ENCODE measurements around the gene PPFIA3. TPM values are rescaled to one million over a fixed set of nuclear protein-coding genes. Genes with fewer than 3 reads are reported as not detected.
A peak's percentile ranks its signal among the peaks of the same experiment; 100 is the strongest.
"Not testable (repeated sequence)": the region's sequence is repeated elsewhere in the genome, so short reads cannot be mapped to it uniquely, and the experiment has no call there.

PPFIA3 gene
- total RNA-seq, 1 experiment from 2014 or later = 27.3 TPM

DNA sequence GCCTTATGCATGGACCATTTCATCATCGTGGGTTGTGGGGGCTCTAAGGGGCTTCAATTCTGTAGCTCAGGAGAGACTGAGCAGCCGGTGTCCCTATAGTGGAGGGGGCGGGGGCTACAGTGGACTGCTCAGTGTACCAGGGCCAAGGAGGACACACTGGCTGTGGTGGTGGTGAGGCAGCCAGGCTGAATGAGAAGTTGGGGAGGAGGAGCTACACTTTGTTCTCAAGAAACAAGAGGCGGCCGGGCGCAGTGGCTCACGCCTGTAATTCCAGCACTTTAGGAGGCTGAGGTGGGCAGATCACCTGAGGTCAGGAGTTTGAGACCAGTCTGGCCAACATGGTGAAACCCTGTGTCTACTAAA, 27.0 kb downstream of the PPFIA3 start:
- H3K36me3 Mint-ChIP-seq; H3K9me3 Mint-ChIP-seq; DNase-seq (ENCODE audit: low spot score): not testable (repeated sequence)
- peaks cover 36% of the 10 kb centered on the region for H3K4me1 Mint-ChIP-seq
- ChIA-PET CTCF (interaction anchor here (0.6 to 7.9 kb wide), 43 partner anchors 9 to 1786 kb away, joined by 3 to 118 read pairs (median 4); partner anchors contain the start of genes BAX, DKKL1, HRC and LIN7B), POLR2A (interaction anchor here (0.7 to 1.7 kb wide), 9 partner anchors 8 to 52 kb away, joined by 3 to 6 read pairs (median 4); no protein-coding TSS in a partner anchor)
- H3K4me3 Mint-ChIP-seq = peak overlapping the region; percentile 69
- H3K27me3 Mint-ChIP-seq (ENCODE audit: low read depth) = peaks cover 26% of the 10 kb centered on the region
- peak; percentile 5 for ATAC-seq
- peak overlapping the region; percentile 88 for H3K27ac Mint-ChIP-seq

DNA sequence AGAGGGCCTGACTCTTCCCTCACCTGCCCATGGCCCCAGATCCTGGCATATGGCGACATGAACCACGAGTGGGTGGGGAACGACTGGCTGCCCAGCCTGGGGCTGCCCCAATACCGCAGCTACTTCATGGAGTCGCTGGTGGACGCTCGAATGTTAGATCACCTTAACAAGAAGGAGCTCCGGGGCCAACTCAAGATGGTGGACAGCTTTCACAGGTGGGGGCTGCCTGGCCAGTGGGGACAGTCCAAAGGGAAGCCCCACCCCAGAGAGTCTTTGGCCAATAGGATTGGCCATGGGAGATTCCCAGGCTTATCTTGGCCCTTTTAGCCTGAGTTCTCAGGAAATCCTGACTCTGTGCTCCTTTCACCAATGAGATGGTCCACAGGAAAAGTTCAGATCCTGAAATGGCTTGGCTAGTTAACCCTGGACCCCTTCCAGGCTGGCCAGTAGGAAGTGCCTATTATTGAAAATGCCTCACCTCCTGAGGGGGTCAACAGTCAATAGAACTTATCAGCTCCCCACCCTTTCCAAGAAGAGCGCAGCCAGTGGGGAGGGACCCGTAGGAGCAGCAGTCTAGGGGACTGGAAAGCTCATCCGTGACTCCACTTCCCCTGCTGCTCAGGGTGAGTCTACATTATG, 28.8 kb downstream of the PPFIA3 start:
- peaks cover 33% of the 10 kb centered on the region for H3K27me3 Mint-ChIP-seq (ENCODE audit: low read depth)
- TF ChIP-seq ZNF219 (CRISPR knock-in tag; IDR thresholded peaks at IDR 0.05; ENCODE audit: borderline replicate concordance) = no peak
- no peak for DNase-seq (ENCODE audit: low spot score)
- H3K36me3 Mint-ChIP-seq = no peaks in the 10 kb centered on the region; the same call in 1 of the 2 replicates
- H3K4me3 Mint-ChIP-seq = peak overlapping the region; percentile 92
- ATAC-seq = no peak
- ChIA-PET CTCF (interaction anchor here (0.6 to 7.9 kb wide), 14 partner anchors 12 to 148 kb away, joined by 3 to 98 read pairs (median 10); partner anchors contain the start of gene LIN7B), POLR2A (interaction anchor here (1.1 to 2.5 kb wide), 2 partner anchors 23 to 62 kb away, joined by 4 to 7 read pairs; no protein-coding TSS in a partner anchor)
- peak overlapping the region; percentile 48; the same call in 1 of the 2 replicates for H3K27ac Mint-ChIP-seq
- no peaks in the 10 kb centered on the region for H3K9me3 Mint-ChIP-seq
- H3K4me1 Mint-ChIP-seq = peaks cover 34% of the 10 kb centered on the region

DNA sequence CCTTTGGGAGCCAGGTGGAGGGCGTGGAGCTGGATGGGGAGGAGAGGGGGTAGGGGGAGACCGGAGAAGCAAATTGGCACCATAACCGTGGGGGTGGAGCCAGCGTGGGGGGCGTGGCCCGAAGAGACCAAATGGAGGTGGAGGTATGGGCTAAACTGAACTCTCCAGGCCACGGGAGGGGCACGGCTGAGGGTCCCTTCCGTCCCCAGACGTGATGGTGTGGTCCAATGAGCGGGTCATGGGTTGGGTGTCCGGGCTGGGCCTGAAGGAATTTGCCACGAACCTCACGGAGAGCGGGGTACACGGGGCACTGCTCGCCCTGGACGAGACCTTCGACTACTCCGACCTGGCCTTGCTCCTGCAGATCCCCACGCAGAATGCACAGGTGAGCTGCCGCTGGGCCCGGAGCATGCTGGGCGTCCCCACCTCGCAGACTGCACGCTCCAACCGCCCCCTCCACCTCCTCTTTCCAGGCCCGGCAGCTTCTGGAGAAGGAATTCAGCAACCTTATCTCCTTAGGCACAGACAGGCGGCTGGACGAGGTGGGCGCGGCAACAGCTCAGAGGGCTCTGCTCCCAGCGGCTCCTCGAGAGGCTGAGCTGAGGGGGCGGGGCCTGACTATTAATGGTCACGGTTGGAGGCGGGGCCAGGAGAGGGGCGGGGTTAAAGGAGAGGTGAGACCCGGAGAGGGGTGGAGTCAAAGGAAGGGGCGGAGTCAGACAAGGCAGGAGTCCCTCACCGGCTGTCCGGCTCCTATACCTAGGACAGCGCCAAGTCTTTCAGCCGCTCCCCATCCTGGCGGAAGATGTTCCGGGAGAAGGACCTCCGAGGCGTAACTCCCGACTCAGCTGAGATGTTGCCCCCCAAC, 29.7 kb downstream of the PPFIA3 start:
- H3K4me1 Mint-ChIP-seq = peaks cover 33% of the 10 kb centered on the region
- peaks cover under 1% of the 10 kb centered on the region; the same call in 1 of the 2 replicates for H3K36me3 Mint-ChIP-seq
- H3K4me3 Mint-ChIP-seq = peak overlapping the region; percentile 92
- H3K9me3 Mint-ChIP-seq = peaks cover 5% of the 10 kb centered on the region
- ChIA-PET CTCF (interaction anchor here (0.5 to 7.9 kb wide), 19 partner anchors 10 to 156 kb away, joined by 3 to 98 read pairs (median 6); partner anchors contain the start of genes GYS1, LIN7B and RUVBL2), POLR2A (interaction anchor here (0.5 to 2.5 kb wide), 14 partner anchors 9 to 411 kb away, joined by 3 to 8 read pairs (median 4); partner anchors contain the start of genes GYS1, NTF4, RUVBL2 and TRPM4)
- peaks cover 42% of the 10 kb centered on the region for H3K27me3 Mint-ChIP-seq (ENCODE audit: low read depth)
- H3K27ac Mint-ChIP-seq = peak overlapping the region; percentile 91
- ATAC-seq (peak; percentile 57), DNase-seq (ENCODE audit: low spot score) (peak; percentile 100)
- TF ChIP-seq, protein P1, sequence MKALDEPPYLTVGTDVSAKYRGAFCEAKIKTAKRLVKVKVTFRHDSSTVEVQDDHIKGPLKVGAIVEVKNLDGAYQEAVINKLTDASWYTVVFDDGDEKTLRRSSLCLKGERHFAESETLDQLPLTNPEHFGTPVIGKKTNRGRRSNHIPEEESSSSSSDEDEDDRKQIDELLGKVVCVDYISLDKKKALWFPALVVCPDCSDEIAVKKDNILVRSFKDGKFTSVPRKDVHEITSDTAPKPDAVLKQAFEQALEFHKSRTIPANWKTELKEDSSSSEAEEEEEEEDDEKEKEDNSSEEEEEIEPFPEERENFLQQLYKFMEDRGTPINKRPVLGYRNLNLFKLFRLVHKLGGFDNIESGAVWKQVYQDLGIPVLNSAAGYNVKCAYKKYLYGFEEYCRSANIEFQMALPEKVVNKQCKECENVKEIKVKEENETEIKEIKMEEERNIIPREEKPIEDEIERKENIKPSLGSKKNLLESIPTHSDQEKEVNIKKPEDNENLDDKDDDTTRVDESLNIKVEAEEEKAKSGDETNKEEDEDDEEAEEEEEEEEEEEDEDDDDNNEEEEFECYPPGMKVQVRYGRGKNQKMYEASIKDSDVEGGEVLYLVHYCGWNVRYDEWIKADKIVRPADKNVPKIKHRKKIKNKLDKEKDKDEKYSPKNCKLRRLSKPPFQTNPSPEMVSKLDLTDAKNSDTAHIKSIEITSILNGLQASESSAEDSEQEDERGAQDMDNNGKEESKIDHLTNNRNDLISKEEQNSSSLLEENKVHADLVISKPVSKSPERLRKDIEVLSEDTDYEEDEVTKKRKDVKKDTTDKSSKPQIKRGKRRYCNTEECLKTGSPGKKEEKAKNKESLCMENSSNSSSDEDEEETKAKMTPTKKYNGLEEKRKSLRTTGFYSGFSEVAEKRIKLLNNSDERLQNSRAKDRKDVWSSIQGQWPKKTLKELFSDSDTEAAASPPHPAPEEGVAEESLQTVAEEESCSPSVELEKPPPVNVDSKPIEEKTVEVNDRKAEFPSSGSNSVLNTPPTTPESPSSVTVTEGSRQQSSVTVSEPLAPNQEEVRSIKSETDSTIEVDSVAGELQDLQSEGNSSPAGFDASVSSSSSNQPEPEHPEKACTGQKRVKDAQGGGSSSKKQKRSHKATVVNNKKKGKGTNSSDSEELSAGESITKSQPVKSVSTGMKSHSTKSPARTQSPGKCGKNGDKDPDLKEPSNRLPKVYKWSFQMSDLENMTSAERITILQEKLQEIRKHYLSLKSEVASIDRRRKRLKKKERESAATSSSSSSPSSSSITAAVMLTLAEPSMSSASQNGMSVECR (CRISPR knock-in tag; IDR thresholded peaks at IDR 0.05; ENCODE audit: borderline replicate concordance) = peak; percentile 46; the same call in 1 of the 2 replicates
- TF ChIP-seq, protein P2, sequence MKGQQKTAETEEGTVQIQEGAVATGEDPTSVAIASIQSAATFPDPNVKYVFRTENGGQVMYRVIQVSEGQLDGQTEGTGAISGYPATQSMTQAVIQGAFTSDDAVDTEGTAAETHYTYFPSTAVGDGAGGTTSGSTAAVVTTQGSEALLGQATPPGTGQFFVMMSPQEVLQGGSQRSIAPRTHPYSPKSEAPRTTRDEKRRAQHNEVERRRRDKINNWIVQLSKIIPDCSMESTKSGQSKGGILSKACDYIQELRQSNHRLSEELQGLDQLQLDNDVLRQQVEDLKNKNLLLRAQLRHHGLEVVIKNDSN (CRISPR knock-in tag; IDR thresholded peaks at IDR 0.05) = peak; percentile 41; the same call in 1 of the 2 replicates
- TF ChIP-seq, protein P3, sequence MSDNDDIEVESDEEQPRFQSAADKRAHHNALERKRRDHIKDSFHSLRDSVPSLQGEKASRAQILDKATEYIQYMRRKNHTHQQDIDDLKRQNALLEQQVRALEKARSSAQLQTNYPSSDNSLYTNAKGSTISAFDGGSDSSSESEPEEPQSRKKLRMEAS (CRISPR knock-in tag; IDR thresholded peaks at IDR 0.05) = peak; percentile 71; the same call in 1 of the 2 replicates
- no peak for TF ChIP-seq CREM (CRISPR knock-in tag; IDR thresholded peaks at IDR 0.05)
- TF ChIP-seq SP1 (CRISPR knock-in tag; conservative IDR thresholded peaks at IDR 0.05) = peak; percentile 40; the same call in 1 of the 2 replicates
- TF ChIP-seq NFE2L1 (CRISPR knock-in tag; IDR thresholded peaks at IDR 0.05) = peak; percentile 64; the same call in 1 of the 2 replicates
- 0 out of 2 replicates have a peak, but pooled peaks have one; percentile 46 for TF ChIP-seq TEAD1 (CRISPR knock-in tag; IDR thresholded peaks at IDR 0.05)
- 0 out of 2 replicates have a peak, but pooled peaks have one; percentile 27 for TF ChIP-seq SMAD4 (CRISPR knock-in tag; IDR thresholded peaks at IDR 0.05)
- 0 out of 2 replicates have a peak, but pooled peaks have one; percentile 18 for TF ChIP-seq ZNF232 (CRISPR knock-in tag; IDR thresholded peaks at IDR 0.05)
- peak; percentile 31; the same call in 1 of the 2 replicates for TF ChIP-seq FOXK1 (CRISPR knock-in tag; IDR thresholded peaks at IDR 0.05)
- TF ChIP-seq, protein P4, sequence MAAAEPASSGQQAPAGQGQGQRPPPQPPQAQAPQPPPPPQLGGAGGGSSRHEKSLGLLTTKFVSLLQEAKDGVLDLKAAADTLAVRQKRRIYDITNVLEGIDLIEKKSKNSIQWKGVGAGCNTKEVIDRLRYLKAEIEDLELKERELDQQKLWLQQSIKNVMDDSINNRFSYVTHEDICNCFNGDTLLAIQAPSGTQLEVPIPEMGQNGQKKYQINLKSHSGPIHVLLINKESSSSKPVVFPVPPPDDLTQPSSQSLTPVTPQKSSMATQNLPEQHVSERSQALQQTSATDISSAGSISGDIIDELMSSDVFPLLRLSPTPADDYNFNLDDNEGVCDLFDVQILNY (CRISPR knock-in tag; IDR thresholded peaks at IDR 0.05) = no peak
